ENCODE measurements around the gene PGK1.
"Not testable (repeated sequence)": the region's sequence is repeated elsewhere in the genome, so short reads cannot be mapped to it uniquely, and the experiment has no call there.

The PGK1 gene

GRCh38 chrX:78116766-78117165, 12.7 kb downstream of the PGK1 start:
- DNase-seq = peak; percentile 21

GRCh38 chrX:78118628-78119027, 14.6 kb downstream of the PGK1 start:
- DNase-seq = no peak

GRCh38 chrX:78119521-78120227, 15.6 kb downstream of the PGK1 start:
- no peak for DNase-seq

GRCh38 chrX:78123190-78123589, 19.1 kb downstream of the PGK1 start:
- DNase-seq = no peak

- no peak for DNase-seq
Measured at GRCh38 chrX:78124307-78124706, 20.3 kb downstream of the PGK1 start.

DNA sequence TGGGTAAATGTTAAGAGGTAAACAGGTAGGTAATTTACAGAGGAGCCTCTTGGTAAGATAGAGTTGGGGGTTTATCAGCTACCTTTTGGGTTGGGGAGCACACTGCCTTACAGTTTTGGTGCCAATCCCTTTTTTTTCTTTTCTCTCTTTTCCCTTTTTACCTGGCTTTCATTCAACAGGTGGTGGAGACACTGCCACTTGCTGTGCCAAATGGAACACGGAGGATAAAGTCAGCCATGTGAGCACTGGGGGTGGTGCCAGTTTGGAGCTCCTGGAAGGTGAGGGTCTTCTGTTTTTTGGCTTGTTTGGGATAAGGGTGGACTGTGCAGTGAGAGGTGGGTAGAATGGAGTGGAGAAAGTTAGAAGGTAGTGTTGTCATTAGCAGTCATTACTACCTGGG, 21.1 kb downstream of the PGK1 start:
- no peak for DNase-seq

DNA sequence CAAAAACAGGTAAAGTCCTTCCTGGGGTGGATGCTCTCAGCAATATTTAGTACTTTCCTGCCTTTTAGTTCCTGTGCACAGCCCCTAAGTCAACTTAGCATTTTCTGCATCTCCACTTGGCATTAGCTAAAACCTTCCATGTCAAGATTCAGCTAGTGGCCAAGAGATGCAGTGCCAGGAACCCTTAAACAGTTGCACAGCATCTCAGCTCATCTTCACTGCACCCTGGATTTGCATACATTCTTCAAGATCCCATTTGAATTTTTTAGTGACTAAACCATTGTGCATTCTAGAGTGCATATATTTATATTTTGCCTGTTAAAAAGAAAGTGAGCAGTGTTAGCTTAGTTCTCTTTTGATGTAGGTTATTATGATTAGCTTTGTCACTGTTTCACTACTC, 21.7 kb downstream of the PGK1 start:
- DNase-seq = not testable (repeated sequence)

- no peak for DNase-seq
Measured at GRCh38 chrX:78129714-78130113, 25.7 kb downstream of the PGK1 start.

DNA sequence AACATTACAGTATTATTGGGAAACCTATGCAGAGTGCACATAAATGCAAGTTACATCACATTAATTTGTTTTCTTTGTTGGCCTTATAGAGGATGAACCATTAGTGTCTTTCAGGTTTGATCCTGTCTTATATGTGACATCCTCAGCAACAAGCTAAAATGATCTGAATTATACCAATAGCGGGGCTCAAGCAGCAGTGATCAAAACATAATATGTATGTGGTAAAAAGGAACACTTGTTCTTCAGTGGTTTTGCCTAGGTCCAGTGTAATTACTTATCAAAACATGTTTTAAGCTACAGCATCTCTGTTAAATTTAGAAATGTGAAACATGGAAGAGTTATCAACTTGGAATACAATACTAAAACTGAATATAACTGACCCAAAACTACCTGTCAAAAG, 26.3 kb downstream of the PGK1 start:
- no peak for DNase-seq

DNA sequence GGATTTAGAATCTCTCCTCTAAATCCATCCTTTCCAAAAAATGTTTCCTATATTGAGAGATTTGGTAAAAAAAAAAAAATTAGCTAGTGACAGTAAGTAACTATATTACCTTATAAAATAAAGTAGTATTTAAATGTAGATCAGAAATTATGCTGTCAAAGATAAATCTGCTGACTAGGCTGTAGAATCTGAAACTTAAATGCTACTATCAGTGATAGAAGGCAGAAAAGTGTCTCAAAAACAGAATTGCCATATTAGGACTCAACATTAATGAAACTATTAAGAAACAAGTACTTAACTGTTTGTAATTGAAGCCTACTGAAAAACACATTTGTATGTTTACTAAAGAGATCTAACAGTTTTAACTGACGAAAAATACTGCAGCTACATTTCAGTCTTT, 27.1 kb downstream of the PGK1 start:
- DNase-seq = no peak

GRCh38 chrX:78133238-78133960, 29.4 kb downstream of the PGK1 start:
- DNase-seq = no peak

- DNase-seq = peak; percentile 83
Measured at GRCh38 chrX:78139160-78140123, 35.4 kb downstream of the PGK1 start, which contains the start of gene TAF9B. Gene TAF9B, minus strand, starts transcription at chrX:78139650. Its CDS starts 39 bp downstream, at chrX:78139611.

GRCh38 chrX:78140206-78140605, 36.2 kb downstream of the PGK1 start:
- DNase-seq = no peak

DNA sequence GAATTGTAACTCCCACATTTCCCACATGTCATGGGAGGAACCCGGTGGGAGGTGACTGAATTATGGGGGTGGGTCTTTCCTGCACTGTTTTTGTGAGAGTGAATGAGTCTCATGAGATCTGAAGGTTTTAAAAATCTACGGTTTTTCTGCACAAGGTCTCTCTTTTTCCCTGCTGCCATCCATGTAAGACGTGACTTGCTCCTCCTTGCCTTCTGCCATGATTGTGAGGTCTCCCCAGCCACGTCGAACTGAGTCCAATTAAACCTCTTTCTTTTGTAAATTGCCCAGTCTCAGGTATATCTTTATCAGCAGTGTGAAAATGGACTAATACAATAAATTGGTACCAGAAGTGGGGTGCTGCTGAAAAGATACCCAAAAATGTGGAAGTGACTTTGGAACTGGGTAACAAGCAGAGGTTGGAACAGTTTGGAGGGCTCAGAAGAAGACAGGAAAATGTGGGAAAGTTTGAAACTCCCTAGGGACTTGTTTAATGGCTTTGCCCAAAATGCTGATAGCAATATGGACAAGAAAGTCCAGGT, 43.0 kb downstream of the PGK1 start:
- not testable (repeated sequence) for DNase-seq

GRCh38 chrX:78157373-78157772, 53.3 kb downstream of the PGK1 start:
- not testable (repeated sequence) for DNase-seq

- not testable (repeated sequence) for DNase-seq
Measured at GRCh38 chrX:78157846-78158245, 53.8 kb downstream of the PGK1 start.

DNA sequence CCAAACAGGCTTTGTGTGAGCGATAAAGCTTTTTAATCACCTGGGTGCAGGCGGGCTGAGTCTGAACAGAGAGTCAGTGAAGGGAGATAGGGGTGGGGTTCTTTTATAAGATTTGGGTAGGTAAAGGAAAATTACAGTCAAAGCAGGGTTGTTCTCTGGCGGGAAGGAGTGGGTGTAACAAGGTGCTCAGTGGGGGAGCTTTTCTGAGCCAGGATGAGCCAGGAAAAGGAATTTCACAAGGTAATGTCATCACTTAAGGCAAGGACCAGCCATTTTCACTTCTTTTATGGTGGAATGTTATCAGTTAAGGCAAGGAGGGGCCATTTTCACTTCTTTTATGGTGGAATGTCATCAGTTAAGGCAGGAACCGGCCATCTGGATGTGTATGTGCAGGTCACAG, 56.7 kb downstream of the PGK1 start:
- DNase-seq = not testable (repeated sequence)

GRCh38 chrX:78163175-78163574, 59.1 kb downstream of the PGK1 start:
- DNase-seq = not testable (repeated sequence)

DNA sequence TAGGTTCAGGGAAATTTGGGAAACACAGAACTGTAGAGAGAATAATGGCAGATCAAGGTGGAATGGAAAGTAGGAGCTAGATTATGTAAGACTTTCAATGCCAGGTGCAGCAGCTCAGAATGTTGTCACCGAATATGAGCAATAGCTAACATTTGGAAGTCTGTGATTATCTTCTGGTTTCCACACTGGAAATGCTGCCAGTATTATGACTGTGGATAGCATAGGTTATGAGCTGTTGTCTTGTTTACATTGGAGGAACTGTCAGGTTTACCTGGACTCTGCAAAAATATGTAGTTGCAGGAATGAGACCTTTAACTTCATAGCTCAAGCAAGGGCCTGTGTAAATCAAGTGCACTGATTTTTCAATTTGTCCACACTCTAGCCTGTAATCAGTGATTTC, 61.4 kb downstream of the PGK1 start:
- DNase-seq = no peak

- DNase-seq = peak; percentile 5
Measured at GRCh38 chrX:78168065-78168464, 64.0 kb downstream of the PGK1 start.

Data from suppressor macrophage treated with lipopolysaccharide for 4 hours (primary cell).